ENCODE data around the gene CD200R1.

CD200R1 gene

DNA sequence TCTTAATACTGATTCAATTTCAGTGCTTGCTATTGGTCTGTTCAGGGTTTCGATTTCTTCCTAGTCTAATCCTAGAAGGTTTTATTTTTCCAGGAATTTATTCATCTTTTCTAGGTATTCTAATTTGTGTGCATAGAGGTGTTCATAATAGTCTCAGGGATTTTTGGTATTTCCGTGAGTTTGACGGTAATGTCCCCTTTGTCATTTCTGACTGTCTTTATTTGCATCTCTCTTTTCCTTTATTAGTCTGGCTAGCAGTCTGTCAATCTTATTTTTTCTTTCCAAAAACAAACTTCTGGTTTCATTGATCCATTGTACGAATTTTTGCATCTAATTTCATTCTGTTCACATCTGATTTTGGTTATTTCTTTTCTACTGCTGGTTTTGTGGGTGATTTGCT, 93.0 kb downstream of the CD200R1 start:
- no peaks in the 10 kb centered on the region for H3K79me1 ChIP-seq (ENCODE audit: low read length)
- DNase-seq, result no peak
- no peak overlapping the region for H3K56ac ChIP-seq (ENCODE audit: low read length)
- H3K4ac ChIP-seq (ENCODE audit: low read depth, low read length), result no peak overlapping the region
- H2BK5ac ChIP-seq (ENCODE audit: low read length), result no peak overlapping the region
- no peak overlapping the region for H2BK120ac ChIP-seq (ENCODE audit: low read depth, low read length)
- WGBS (ENCODE audit: extremely low coverage, insufficient coverage, low lambda C conversion rate), result no CpG with 5 or more reads among the region's 4 CpGs
- H2BK15ac ChIP-seq (replicated peaks; ENCODE audit: low read depth), result no peak overlapping the region
- no peak overlapping the region for H2AK5ac ChIP-seq (ENCODE audit: low read length)
- H3K23ac ChIP-seq (ENCODE audit: low read length), result no peak overlapping the region
- H3K18ac ChIP-seq (ENCODE audit: low read length), result no peak overlapping the region
- H4K8ac ChIP-seq (ENCODE audit: low read depth, low read length), result no peak overlapping the region
- H3K4me3 ChIP-seq (ENCODE audit: low read length), result no peak overlapping the region
- no peaks in the 10 kb centered on the region for H3K36me3 ChIP-seq (ENCODE audit: control insufficient read depth, insufficient read depth, low read length)
- H3K4me2 ChIP-seq (ENCODE audit: low read length), result no peak overlapping the region
- no peaks in the 10 kb centered on the region for H3K4me1 ChIP-seq (ENCODE audit: control insufficient read depth, low read depth, low read length)
- no peak overlapping the region for H3K9ac ChIP-seq (ENCODE audit: low read length)
- no peaks in the 10 kb centered on the region for H3K27me3 ChIP-seq (ENCODE audit: insufficient read depth, low read length, poor library complexity)
- H4K5ac ChIP-seq (ENCODE audit: low read length), result no peak overlapping the region
- no peak overlapping the region for H3K27ac ChIP-seq (ENCODE audit: low read depth, low read length)
- H3K79me2 ChIP-seq (ENCODE audit: control insufficient read depth, insufficient read depth, low read length), result no peaks in the 10 kb centered on the region

DNA sequence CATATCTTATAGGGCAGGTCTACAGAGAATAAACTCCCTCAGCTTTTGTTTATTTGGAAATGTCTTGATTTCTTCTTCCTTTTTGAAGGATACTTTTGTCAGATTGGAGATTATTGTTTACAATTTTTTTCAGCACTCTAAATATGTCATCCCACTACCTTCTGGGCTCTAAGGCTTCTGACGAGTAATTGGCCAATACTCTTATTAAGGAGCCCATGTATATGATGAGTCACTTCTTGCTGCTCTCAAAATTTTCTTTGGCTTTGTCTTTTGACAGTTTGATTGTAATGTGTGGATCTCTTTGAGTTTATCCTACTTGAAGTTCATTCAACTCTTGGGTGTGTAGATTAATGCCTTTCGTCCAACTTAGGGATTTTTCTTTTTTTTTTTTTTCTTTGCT, 99.3 kb downstream of the CD200R1 start:
- Histone ChIP-seq H3K27me3 (ENCODE audit: insufficient read depth, low read length, poor library complexity) (no peaks in the 10 kb centered on the region), H3K36me3 (ENCODE audit: control insufficient read depth, insufficient read depth, low read length) (no peaks in the 10 kb centered on the region), H2BK120ac (ENCODE audit: low read depth, low read length) (no peak overlapping the region), H3K4me2 (ENCODE audit: low read length) (no peak overlapping the region), H3K56ac (ENCODE audit: low read length) (no peak overlapping the region), H3K9ac (ENCODE audit: low read length) (no peak overlapping the region), H3K79me1 (ENCODE audit: low read length) (no peaks in the 10 kb centered on the region), H2BK15ac (replicated peaks; ENCODE audit: low read depth) (no peak overlapping the region), H3K23ac (ENCODE audit: low read length) (no peak overlapping the region), H4K5ac (ENCODE audit: low read length) (no peak overlapping the region), H3K4ac (ENCODE audit: low read depth, low read length) (no peak overlapping the region), H3K27ac (ENCODE audit: low read depth, low read length) (no peak overlapping the region), H3K4me3 (ENCODE audit: low read length) (no peak overlapping the region), H3K18ac (ENCODE audit: low read length) (no peak overlapping the region), H3K79me2 (ENCODE audit: control insufficient read depth, insufficient read depth, low read length) (no peaks in the 10 kb centered on the region), H4K8ac (ENCODE audit: low read depth, low read length) (no peak overlapping the region), H2AK5ac (ENCODE audit: low read length) (no peak overlapping the region), H3K4me1 (ENCODE audit: control insufficient read depth, low read depth, low read length) (no peaks in the 10 kb centered on the region), H2BK5ac (ENCODE audit: low read length) (no peak overlapping the region)
- no peak for DNase-seq
- WGBS (ENCODE audit: extremely low coverage, insufficient coverage, low lambda C conversion rate), result no CpG with 5 or more reads among the region's 2 CpGs

GRCh38 chr3:112874725-112875124, 100.2 kb downstream of the CD200R1 start:
- H3K18ac ChIP-seq (ENCODE audit: low read length), result no peak overlapping the region
- no peak overlapping the region for H3K4ac ChIP-seq (ENCODE audit: low read depth, low read length)
- H3K56ac ChIP-seq (ENCODE audit: low read length), result no peak overlapping the region
- DNase-seq, result no peak
- H4K8ac ChIP-seq (ENCODE audit: low read depth, low read length), result no peak overlapping the region
- no peak overlapping the region for H3K27ac ChIP-seq (ENCODE audit: low read depth, low read length)
- no peak overlapping the region for H4K5ac ChIP-seq (ENCODE audit: low read length)
- no peaks in the 10 kb centered on the region for H3K36me3 ChIP-seq (ENCODE audit: control insufficient read depth, insufficient read depth, low read length)
- no peak overlapping the region for H3K4me3 ChIP-seq (ENCODE audit: low read length)
- H3K4me1 ChIP-seq (ENCODE audit: control insufficient read depth, low read depth, low read length), result no peaks in the 10 kb centered on the region
- H3K27me3 ChIP-seq (ENCODE audit: insufficient read depth, low read length, poor library complexity), result no peaks in the 10 kb centered on the region
- H3K23ac ChIP-seq (ENCODE audit: low read length), result no peak overlapping the region
- H2BK120ac ChIP-seq (ENCODE audit: low read depth, low read length), result no peak overlapping the region
- no peak overlapping the region for H2BK5ac ChIP-seq (ENCODE audit: low read length)
- H2AK5ac ChIP-seq (ENCODE audit: low read length), result no peak overlapping the region
- H3K9ac ChIP-seq (ENCODE audit: low read length), result no peak overlapping the region
- H3K79me1 ChIP-seq (ENCODE audit: low read length), result no peaks in the 10 kb centered on the region
- no peaks in the 10 kb centered on the region for H3K79me2 ChIP-seq (ENCODE audit: control insufficient read depth, insufficient read depth, low read length)
- H2BK15ac ChIP-seq (replicated peaks; ENCODE audit: low read depth), result no peak overlapping the region
- H3K4me2 ChIP-seq (ENCODE audit: low read length), result no peak overlapping the region

- Histone ChIP-seq H3K4me2 (ENCODE audit: low read length) (no peak overlapping the region), H3K18ac (ENCODE audit: low read length) (no peak overlapping the region)
Measured at GRCh38 chr3:112873632-112874031, 101.3 kb downstream of the CD200R1 start.

GRCh38 chr3:112871735-112872134, 103.2 kb downstream of the CD200R1 start:
- DNase-seq, result no peak
- Histone ChIP-seq H3K27me3 (ENCODE audit: insufficient read depth, low read length, poor library complexity) (no peaks in the 10 kb centered on the region), H3K4ac (ENCODE audit: low read depth, low read length) (no peak overlapping the region), H2AK5ac (ENCODE audit: low read length) (no peak overlapping the region), H3K4me3 (ENCODE audit: low read length) (no peak overlapping the region), H3K36me3 (ENCODE audit: control insufficient read depth, insufficient read depth, low read length) (no peaks in the 10 kb centered on the region), H3K4me1 (ENCODE audit: control insufficient read depth, low read depth, low read length) (no peaks in the 10 kb centered on the region), H3K9ac (ENCODE audit: low read length) (no peak overlapping the region), H3K4me2 (ENCODE audit: low read length) (no peak overlapping the region), H3K23ac (ENCODE audit: low read length) (no peak overlapping the region), H2BK15ac (replicated peaks; ENCODE audit: low read depth) (no peak overlapping the region), H2BK5ac (ENCODE audit: low read length) (no peak overlapping the region), H2BK120ac (ENCODE audit: low read depth, low read length) (no peak overlapping the region), H4K5ac (ENCODE audit: low read length) (no peak overlapping the region), H3K56ac (ENCODE audit: low read length) (no peak overlapping the region), H3K79me2 (ENCODE audit: control insufficient read depth, insufficient read depth, low read length) (no peaks in the 10 kb centered on the region), H3K18ac (ENCODE audit: low read length) (no peak overlapping the region), H4K8ac (ENCODE audit: low read depth, low read length) (no peak overlapping the region), H3K79me1 (ENCODE audit: low read length) (no peaks in the 10 kb centered on the region), H3K27ac (ENCODE audit: low read depth, low read length) (no peak overlapping the region)
- WGBS (ENCODE audit: extremely low coverage, insufficient coverage, low lambda C conversion rate), result no CpG with 5 or more reads among the region's 3 CpGs

More at GRCh38 chr3:112873632-112874031, 101.3 kb downstream of the CD200R1 start:
- no peak overlapping the region for H4K5ac ChIP-seq (ENCODE audit: low read length)
- H4K8ac ChIP-seq (ENCODE audit: low read depth, low read length), result no peak overlapping the region
- H2AK5ac ChIP-seq (ENCODE audit: low read length), result no peak overlapping the region
- H3K79me2 ChIP-seq (ENCODE audit: control insufficient read depth, insufficient read depth, low read length), result no peaks in the 10 kb centered on the region
- H3K56ac ChIP-seq (ENCODE audit: low read length), result no peak overlapping the region
- H3K79me1 ChIP-seq (ENCODE audit: low read length), result no peaks in the 10 kb centered on the region
- H3K4me1 ChIP-seq (ENCODE audit: control insufficient read depth, low read depth, low read length), result no peaks in the 10 kb centered on the region
- no peak overlapping the region for H2BK120ac ChIP-seq (ENCODE audit: low read depth, low read length)
- no peaks in the 10 kb centered on the region for H3K27me3 ChIP-seq (ENCODE audit: insufficient read depth, low read length, poor library complexity)
- no peaks in the 10 kb centered on the region for H3K36me3 ChIP-seq (ENCODE audit: control insufficient read depth, insufficient read depth, low read length)
- no peak overlapping the region for H3K9ac ChIP-seq (ENCODE audit: low read length)
- no peak overlapping the region for H2BK15ac ChIP-seq (replicated peaks; ENCODE audit: low read depth)
- H2BK5ac ChIP-seq (ENCODE audit: low read length), result no peak overlapping the region
- no CpG with 5 or more reads among the region's 2 CpGs for WGBS (ENCODE audit: extremely low coverage, insufficient coverage, low lambda C conversion rate)
- H3K4ac ChIP-seq (ENCODE audit: low read depth, low read length), result no peak overlapping the region
- no peak overlapping the region for H3K4me3 ChIP-seq (ENCODE audit: low read length)
- H3K27ac ChIP-seq (ENCODE audit: low read depth, low read length), result no peak overlapping the region
- DNase-seq, result no peak
- H3K23ac ChIP-seq (ENCODE audit: low read length), result no peak overlapping the region
